Sigmoid colon (tissue), 4 donors: Measurements from ENCODE around the gene ASB7.

Experiments
- POLR2A ChIP-seq, 2 donors: fragments of 450-650 bp; IDR thresholded peaks; one replicate each; pipeline ENCODE4 v1.6.1; 2016; ENCODE audit warnings: antibody characterized with exemption in 2 of 2, mild to moderate bottlenecking in 2 of 2, moderate library complexity in 2 of 2
- POLR2AphosphoS5 ChIP-seq, 4 donors: sonication (generic); formaldehyde crosslinking; IDR thresholded peaks; one replicate each; pipeline ENCODE4 v1.6.1; 2017; ENCODE audit warnings: antibody characterized with exemption in 4 of 4
- TF ChIP-seq, protein P1 (sequence below), 4 experiments: fragments of 450-650 bp in 3 of 4; fragments of 200-600 bp in 1 of 4; IDR thresholded peaks; one replicate each; pipeline ENCODE4 v1.5.1; 2016 to 2019; ENCODE audit warnings: antibody characterized with exemption in 4 of 4, mild to moderate bottlenecking in 3 of 4, moderate library complexity in 2 of 4

GRCh38 chr15:100650685-100651084 is 48.3 kb downstream of the ASB7 start:
- TF ChIP-seq, protein P1, sequence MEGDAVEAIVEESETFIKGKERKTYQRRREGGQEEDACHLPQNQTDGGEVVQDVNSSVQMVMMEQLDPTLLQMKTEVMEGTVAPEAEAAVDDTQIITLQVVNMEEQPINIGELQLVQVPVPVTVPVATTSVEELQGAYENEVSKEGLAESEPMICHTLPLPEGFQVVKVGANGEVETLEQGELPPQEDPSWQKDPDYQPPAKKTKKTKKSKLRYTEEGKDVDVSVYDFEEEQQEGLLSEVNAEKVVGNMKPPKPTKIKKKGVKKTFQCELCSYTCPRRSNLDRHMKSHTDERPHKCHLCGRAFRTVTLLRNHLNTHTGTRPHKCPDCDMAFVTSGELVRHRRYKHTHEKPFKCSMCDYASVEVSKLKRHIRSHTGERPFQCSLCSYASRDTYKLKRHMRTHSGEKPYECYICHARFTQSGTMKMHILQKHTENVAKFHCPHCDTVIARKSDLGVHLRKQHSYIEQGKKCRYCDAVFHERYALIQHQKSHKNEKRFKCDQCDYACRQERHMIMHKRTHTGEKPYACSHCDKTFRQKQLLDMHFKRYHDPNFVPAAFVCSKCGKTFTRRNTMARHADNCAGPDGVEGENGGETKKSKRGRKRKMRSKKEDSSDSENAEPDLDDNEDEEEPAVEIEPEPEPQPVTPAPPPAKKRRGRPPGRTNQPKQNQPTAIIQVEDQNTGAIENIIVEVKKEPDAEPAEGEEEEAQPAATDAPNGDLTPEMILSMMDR (IDR thresholded peaks at IDR 0.05), result no peak
- no peak for TF ChIP-seq POLR2A (IDR thresholded peaks at IDR 0.05)
- TF ChIP-seq POLR2AphosphoS5 (IDR thresholded peaks at IDR 0.05), result no peak
